HG03159 (cell line): ENCODE data around the gene OS9.

Experiments
- ATAC-seq: cut with Tn5 transposase; IDR thresholded peaks from one replicate; pipeline ENCODE4 v1.9.1; 2021; ENCODE audit warnings: mild to moderate bottlenecking, moderate library complexity; ENCODE audit not compliant: unreplicated experiment

The OS9 gene

DNA sequence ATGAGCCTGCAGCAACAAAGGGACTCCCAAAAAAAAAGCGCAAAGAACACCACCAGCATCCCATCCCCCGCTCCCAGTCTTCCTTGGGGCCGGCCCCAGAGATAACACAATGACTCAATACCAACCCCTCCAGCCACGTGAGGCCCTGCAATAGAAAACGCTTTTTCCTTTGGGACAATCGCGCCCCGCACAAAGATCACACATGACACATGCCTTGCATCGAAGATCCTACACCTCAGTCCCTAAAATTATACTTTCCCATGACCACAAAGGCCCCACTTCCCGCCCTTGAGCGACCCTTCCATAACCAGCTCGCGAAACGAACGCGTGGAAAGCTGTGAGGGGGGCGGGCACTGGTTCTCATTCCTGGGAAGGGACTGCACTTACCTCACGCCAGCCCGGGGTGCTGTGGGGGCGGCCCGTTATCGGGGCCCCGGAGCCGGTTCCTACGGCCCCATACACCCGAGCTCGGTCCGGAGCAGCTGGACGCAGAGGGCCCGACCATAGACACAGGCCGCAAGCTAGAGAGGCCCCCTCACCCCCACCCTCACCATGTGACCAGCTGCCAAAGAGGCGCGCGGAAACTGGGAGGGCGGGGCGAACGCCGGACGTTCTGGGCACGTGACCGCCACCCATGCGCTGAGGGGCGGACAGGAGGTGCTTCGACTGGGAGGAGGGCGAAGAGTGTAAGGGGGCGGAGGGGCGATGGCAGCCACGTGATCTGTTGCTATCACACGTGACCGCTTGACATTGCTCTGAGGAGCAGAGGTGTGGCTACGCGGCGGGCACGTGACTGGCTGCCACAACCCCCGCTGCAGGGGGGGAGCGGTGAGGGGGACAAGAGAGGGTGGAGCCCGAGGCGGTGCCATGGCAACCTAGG, 58.1 kb downstream of the OS9 start, which contains the start of gene CDK4:
Gene CDK4, minus strand, starts transcription at position 523 of the 880 bp plus-strand sequence. CDS start 593 bp downstream, outside the sequence.
- peak; percentile 67 for ATAC-seq

DNA sequence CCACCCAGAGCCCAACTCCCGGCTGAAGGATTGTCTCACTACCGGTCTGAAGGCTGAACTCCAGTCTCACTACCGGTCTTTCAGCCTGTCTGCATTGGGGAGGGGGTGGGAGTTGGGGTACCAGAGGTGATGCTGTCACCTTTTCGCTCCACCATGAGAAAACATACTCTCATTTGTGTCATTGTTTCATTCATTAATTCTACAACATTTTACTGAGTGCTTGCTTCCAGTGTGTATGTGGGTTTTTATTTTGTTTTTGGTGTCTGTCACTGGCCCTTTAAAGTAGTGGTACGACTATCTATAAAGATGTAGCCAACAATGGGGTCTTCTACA, 58.7 kb downstream of the OS9 start:
- no peak for ATAC-seq

DNA sequence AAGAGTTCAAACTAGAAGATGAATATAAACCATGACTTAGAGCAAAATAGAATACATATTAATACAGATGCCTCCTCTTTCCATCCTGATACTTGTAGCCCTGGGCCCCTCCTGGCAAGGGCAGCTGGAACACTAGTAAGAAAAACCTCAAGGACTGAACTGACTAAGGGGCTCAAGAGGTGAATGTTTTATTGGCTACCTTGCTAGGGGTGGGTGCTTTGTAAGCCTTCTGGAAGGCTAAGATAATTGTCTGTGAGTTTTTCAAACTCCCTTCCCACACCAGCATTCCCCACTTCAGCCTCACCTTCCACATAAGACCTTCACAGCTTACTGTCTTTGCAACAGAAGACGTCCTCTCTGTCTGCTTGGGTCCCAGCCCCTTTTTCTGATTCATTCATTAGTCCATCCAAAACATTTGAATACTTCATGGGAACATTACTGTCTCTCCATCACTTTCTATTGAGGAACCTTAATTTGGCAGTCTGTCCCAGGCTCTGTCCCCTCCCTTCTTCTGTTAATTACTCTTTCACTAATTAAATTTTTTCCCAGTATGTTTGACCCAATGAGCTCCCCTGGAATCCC, 59.9 kb downstream of the OS9 start:
- ATAC-seq: no peak

DNA sequence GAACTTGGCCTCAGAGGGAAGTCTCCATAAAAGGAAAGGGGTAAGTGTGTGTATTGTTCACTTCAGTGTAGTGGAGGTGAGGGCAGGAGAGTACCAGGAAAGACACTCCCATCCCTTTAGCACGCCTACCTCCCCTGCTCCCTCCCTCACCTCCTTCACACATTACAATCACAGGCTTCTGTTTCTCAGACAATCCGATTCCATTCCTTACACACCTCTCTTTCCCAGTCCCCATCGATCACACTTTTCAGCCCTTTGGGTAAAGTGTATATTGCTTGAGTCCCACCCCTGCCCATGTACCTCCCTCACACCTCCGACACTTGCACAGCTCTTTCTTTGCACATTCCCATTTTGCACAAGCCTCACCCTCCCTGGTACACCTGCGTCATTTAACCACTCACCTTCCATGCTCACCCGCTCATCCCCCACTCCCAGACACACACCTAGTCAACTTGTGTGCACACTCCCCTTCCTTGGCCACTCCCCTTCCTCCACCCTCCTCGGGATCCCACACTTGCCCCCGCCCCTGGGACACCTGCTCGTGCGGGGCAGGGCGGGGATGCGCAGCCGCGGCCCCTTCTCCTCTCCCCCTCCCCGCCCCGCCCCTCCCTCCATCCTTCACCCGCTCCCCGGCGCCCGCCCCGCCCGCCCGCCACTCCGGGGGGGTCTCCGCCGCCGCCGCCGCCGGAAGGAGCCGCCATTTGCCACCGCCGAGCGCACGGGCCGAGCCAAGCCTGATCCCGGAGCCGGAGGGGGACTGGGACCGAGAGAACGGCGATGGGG, 60.7 kb downstream of the OS9 start, which contains the start of gene MARCHF9:
Gene MARCHF9, plus strand, starts transcription at position 693 of the 783 bp plus-strand sequence. CDS start 426 bp downstream, outside the sequence.
- ATAC-seq: peak; percentile 34

DNA sequence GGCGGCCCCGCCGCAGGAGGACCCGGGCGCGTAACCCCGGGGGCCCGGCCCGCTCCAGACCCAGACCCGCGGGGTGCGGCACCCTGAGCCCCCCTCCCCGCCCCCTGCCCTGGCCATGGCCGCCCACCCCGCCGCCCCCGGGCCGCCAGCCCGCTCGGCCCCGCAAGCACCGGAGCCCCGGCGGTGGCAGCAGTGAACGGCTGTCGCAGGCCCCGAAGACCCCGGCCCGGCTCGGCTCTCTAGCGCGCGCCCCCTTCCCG, 61.2 kb downstream of the OS9 start:
- ATAC-seq: no peak

DNA sequence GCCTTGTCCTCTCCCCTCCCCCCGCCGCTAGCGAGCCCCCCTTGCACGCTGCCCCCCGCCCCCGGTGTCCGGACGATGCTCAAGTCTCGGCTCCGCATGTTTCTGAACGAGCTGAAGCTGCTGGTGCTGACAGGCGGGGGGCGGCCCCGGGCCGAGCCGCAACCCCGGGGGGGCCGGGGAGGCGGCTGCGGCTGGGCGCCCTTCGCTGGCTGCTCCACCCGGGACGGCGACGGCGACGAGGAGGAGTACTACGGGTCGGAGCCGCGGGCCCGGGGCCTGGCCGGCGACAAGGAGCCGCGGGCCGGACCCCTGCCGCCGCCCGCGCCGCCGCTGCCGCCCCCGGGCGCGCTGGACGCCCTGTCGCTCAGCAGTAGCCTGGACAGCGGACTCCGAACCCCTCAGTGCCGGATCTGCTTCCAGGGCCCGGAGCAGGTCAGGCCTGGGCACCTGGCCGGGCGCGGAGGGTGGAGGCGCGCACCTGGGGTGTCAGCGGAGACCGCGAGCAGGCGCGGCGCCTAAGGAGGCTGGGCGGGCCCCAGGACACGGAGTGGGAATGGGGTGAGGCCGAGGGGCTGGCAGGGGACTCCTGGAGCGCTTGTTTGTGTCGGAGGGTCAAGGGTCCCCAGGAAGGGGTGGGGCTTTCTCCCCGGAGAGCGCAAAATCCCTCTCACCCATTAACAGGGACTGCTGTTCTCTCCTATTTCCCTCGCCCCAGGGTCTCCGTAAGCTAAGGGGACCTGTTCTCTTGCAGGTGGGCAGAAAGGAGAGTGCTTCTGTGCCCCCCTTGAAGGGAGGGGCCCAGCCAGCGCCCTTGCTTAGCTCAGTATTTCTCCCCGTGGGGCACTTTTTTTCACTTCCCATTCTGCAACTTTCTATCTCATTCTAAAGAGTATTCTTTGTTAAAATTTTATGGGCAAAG, 61.8 kb downstream of the OS9 start:
- ATAC-seq: no peak

DNA sequence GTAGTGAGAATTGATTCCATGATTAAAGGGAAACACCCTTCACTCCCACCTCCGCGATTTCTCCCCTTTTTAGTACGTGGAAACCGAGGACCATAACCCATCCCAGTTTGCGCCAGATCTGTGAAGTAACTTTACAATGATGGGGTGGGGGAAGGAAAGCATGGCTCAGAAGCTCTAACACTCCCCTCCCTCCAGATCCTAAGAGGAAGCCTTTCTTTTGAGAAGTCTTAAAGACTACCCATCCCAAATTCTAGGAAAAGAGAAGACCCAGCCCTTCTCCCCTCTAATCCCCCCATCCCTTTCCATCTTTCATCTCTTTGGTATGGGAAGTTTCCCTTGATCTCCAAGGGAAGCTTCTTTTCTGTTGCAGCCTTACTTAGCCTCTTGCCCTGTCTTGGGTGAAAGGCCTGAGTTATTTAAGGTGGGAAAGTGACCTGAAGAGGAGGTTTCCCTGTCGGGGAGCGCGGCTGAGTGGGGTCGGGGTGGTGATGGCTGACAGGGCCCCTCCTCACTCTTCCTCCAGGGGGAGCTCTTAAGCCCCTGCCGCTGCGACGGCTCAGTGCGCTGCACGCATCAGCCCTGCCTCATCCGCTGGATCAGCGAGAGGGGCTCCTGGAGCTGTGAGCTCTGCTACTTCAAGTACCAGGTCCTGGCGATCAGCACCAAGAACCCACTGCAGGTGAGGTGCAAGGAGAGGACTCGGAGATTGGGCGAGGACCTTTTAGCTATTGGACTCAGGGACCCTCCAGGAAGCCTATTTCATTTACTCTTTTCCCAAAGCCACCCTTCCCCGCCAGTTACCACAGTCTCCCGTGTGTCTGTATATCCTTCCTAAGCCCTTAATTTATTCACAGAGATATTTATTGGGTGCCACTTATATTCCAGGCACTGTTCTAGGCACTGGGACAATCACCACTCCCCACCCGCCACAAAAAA, 62.7 kb downstream of the OS9 start:
- no peak for ATAC-seq

DNA sequence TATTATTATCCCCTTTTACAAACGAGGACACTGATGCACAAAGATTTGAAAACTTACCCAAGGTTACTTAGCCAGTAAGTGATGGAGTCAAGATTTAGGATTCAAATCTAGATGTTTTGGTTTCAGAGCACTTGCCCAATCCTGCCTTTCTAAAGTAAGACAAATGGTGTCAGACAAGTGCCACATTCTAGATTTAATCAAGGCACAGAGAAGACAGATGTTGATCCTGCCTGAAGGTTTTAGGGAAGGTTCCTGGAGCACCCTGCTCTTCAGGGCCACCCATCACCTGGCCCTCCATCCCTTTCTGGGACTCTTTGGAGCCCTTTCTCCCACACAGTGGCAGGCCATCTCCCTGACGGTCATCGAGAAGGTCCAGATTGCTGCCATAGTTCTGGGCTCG, 63.8 kb downstream of the OS9 start:
- ATAC-seq: no peak

DNA sequence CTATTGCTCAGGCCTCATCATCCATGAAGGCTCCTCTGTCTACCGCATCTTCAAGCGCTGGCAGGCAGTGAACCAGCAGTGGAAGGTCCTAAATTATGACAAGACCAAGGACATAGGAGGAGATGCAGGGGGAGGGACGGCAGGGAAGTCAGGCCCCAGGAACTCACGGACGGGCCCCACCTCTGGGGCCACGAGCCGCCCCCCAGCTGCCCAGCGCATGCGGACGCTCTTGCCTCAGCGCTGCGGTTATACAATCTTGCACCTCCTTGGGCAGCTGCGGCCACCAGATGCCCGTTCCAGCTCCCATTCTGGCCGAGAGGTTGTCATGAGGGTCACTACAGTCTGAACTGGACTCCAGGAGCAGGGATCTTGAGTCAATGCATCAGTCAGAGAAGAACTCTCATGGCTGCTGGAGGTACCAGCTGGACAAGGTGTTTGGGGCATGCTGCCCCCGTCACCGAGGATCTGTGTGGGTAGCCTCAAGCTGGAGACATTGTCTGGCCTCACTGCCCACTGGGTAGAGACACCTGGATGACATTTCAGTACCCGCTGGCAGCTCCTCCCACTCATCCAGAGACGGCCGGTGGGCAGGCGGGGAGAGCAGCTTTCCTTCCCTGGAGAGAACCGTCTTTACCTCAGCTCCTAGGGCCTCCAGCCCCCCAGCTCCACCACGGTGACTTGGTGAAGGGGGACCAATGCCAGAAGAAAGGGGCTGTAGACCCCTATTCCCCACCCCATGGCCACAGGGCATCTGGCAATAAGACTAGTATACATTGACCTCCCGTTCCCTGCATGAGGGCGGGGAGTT, 64.8 kb downstream of the OS9 start:
- ATAC-seq: no peak

DNA sequence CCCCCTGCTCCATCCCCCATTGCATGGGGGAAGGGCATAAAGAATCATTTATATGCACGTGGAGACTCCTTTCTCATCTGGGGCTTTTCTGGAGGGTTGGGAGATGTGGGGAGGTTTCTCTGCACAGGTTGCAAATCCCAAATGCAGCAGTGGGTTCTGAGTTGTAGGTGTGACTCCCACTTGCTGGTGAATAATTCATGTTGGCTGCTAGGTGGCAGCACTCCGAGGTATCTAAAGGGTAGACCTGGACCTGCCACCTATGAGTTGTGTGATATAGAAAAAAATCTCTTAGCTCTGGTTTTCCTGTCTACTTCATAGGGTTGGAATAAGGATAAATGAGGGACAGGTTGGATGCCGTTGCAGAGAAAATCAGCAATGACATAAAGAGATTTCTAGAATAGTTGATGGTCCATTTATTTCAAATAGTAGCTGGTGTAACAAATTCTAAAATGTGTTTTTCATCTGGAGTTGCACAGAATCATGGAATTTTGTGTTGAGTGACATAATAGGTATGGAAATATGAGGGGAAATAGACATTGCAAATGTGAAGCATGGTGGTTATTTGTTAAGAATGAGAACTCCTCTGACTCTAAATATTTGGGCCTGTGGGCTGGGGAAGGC, 65.5 kb downstream of the OS9 start:
- no peak for ATAC-seq

DNA sequence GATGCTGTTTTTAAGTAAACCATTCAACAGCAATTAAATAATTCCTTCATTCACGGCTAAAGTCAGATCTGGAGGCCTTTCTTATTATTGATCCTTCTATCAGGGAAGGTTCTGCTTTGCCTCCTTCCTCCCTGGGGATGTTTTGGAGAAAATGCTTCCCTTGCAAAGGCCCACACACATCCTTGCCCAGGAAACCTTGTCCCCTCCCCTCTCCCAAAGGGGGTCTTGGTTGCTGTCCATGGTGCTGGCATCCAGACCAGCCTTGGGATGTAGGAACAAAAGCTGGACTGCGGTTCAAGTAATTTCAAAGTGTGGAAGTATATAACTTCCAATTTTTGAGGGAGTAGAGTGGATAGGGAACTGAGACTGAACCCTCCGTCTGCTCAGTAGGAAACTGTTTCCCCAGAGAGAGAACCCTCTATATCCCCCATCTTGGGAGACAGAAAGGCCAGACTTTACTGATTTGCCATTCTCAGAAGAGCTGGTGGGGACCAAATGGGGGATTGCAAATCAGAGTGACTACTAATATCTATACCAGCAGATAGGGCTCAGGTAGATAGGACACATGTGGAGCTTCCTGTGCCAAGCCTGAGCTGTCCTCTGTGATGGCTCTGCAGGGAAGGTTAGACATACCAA, 66.5 kb downstream of the OS9 start:
- ATAC-seq: no peak

DNA sequence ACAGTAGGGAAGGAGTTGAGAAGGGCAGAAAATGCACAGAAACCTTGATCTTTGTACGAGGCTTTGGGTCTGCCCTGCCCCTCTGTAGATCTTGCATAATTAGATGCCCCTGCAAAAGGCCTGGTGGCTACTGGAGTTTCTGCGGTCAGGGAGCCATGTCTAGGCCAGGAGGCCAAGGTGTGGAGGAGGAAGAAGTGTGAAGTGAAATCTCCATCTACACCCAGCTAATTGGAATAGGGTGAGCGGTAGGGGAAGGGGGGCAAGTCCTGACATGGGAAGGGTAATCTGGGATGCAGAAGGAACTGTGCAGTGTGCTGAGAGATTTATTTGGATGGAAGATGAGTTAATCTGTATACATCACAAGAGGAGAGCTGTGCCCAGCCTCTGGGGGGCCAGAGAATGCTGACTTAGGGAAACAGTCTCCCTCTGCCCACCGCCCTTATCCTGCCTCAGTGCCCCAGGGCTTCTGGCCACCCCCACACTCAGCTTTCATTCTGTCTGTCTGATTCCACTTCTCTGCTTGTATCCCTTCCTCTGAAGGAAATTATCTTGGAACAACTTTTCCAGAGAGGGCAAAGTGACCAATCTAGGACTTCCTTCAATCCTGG, 67.6 kb downstream of the OS9 start:
- ATAC-seq: no peak

DNA sequence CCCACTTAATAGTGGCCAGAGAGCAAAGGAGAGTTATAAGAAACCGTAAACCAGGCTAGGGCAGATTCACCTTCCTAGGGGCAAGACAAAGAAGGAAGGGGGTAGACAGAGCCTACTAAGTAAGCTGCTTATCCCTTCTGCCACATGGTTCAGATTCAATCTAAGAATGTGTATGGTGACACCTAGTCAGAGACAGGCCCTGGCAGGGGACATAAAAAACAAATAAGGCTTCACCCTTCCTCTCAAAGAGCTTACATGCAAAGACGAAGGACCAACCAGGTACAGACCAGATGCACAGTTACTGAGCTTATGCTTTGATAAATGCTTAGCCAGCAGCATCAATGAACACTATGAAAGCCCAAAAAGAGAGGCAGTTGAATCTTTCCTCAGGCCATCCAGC, 68.5 kb downstream of the OS9 start:
- ATAC-seq: no peak

DNA sequence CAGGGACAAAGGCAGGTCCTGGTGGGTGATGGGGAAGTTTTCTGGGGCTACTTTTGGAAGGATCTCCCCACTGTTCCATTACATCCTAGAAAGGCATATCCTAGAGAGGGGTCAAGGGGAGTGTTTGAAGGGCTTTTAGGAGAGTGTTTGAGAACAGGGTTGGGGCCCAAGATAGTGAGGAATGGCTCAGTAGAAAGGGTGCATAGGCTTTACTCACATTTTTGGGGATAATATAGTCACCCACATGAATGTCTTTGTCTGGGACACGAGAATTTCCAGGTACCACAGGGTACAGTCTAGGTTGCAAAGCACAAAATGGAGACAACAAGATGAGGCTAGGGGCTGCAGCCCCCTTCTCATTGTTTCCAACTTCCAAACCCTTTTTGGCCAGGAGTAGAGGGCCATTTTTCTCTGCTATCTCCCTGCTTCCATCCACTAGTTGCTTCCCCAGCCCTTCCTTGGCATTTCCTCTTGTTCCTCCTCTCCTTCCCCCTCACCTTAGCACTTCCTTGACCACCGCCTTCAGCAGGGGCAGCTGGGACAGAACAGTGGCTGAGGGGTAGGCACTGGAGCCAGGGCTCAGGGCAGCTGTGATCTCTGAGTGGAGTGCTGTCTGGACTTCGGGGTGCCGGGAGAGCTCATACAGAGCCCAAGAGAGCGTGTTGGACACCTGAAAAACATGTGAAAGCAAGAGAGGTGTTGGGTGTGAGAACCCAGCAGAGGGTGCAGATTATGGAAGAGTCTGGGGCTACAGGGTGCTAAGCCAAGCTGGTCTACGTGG, 70.1 kb downstream of the OS9 start:
- ATAC-seq: no peak

DNA sequence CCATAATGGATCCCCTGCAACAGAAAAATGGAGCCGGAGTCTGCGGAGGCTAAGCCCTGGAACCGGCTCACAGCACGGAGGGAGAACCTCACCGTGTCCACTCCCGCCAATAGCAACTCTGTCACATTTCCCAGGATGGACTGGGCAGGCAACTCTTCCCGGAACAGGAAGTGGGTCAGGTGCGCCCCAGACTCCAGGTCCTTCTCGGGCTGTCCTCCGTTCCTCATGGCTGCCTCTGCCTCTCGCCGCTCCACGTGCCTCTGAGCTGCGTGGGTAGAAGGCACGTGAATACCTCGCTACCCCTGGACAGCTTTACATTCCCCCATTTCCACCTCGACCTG, 70.7 kb downstream of the OS9 start:
- peak; percentile 10 for ATAC-seq

DNA sequence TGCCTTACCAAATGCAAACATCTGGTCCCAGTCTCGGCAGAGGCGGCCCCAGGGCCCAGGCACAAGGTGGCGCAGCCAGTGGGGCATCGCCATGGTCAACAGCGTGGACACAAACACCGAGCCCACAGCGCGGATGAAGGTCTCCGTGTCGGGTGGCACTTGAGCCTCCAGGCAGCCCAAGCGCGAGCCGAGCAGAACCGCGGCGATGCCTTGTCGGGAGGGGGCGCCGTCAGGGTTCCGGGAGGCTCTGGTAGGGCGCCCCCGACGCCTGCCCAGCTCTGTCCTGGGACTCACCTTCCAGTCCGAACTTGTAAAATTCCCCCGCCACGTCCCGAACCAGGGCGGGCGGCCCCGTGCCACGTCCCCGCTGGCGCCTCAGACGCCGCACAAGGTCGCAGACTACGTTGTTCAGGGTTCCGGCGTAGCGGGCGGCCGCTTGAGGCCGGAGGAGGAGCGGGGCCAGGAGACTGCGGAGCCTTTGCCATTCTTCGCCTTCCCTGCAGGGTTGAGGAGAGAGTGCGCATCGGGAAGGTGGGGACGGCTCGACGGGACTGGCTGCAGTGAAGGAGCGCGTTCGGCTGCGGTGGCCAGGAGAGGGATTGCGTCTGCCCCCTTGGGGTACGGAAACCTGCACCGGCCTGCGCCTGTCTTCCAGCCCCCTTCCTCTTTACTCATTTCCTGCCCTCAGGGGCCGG, 71.2 kb downstream of the OS9 start:
- ATAC-seq: peak; percentile 57
